GM21381 (cell line): ENCODE measurements around the gene DZIP1.
A peak's percentile ranks its signal among the peaks of the same experiment; 100 is the strongest.

Experiments used
- ATAC-seq: cut with Tn5 transposase; IDR thresholded peaks from one replicate; pipeline ENCODE4 v1.9.1; 2021; ENCODE audit warnings: mild to moderate bottlenecking, moderate library complexity; ENCODE audit not compliant: unreplicated experiment

Gene DZIP1

GRCh38 chr13:95643936-95644598 lies 439 bp downstream of the DZIP1 start:
- peak; percentile 32 for ATAC-seq

- ATAC-seq: no peak
Measured at GRCh38 chr13:95643571-95643935, 953 bp downstream of the DZIP1 start.

- ATAC-seq: no peak
Measured at GRCh38 chr13:95642999-95643398, 1.5 kb downstream of the DZIP1 start.

GRCh38 chr13:95642028-95642621 lies 2.4 kb downstream of the DZIP1 start:
- ATAC-seq: no peak

GRCh38 chr13:95641291-95642027 lies 3.0 kb downstream of the DZIP1 start:
- no peak for ATAC-seq

GRCh38 chr13:95636853-95637252 lies 7.7 kb downstream of the DZIP1 start:
- ATAC-seq: no peak

- ATAC-seq: no peak
Measured at GRCh38 chr13:95630593-95630992, 13.9 kb downstream of the DZIP1 start.

- ATAC-seq: no peak
Measured at GRCh38 chr13:95629071-95629470, 15.4 kb downstream of the DZIP1 start.

GRCh38 chr13:95628488-95628887 lies 16.0 kb downstream of the DZIP1 start:
- ATAC-seq: no peak

- ATAC-seq: no peak
Measured at GRCh38 chr13:95627590-95627989, 16.9 kb downstream of the DZIP1 start.

- ATAC-seq: no peak
Measured at GRCh38 chr13:95626768-95627167, 17.7 kb downstream of the DZIP1 start.

GRCh38 chr13:95624020-95624419 lies 20.5 kb downstream of the DZIP1 start:
- no peak for ATAC-seq

GRCh38 chr13:95623141-95623540 lies 21.4 kb downstream of the DZIP1 start:
- no peak for ATAC-seq

- ATAC-seq: no peak
Measured at GRCh38 chr13:95620825-95621498, 23.5 kb downstream of the DZIP1 start.

GRCh38 chr13:95620030-95620824 lies 24.3 kb downstream of the DZIP1 start:
- no peak for ATAC-seq

GRCh38 chr13:95615539-95615938 lies 29.0 kb downstream of the DZIP1 start:
- no peak for ATAC-seq

- no peak for ATAC-seq
Measured at GRCh38 chr13:95614641-95615245, 29.8 kb downstream of the DZIP1 start.

GRCh38 chr13:95608640-95609323 lies 35.7 kb downstream of the DZIP1 start:
- no peak for ATAC-seq

- no peak for ATAC-seq
Measured at GRCh38 chr13:95607366-95607765, 37.1 kb downstream of the DZIP1 start.
